Fibroblast of villous mesenchyme (primary cell): ENCODE data around the gene ZDHHC11. TPM values are rescaled to one million over a fixed set of nuclear protein-coding genes. Genes with fewer than 3 reads are reported as not detected.
"Not testable (repeated sequence)": the region's sequence is repeated elsewhere in the genome, so short reads cannot be mapped to it uniquely, and the experiment has no call there.

ENCODE experiments used
- DNase-seq: peaks from one replicate; pipeline ENCODE4 v3.0.0-alpha.2; 2010; ENCODE audit warnings: low read depth
- H3K4me3 ChIP-seq: 2 replicates; pipeline ENCODE4 v1.5.1; 2011; ENCODE audit warnings: low read depth, mild to moderate bottlenecking, low read length
- total RNA-seq: library from RNA; depleted of rRNA; stranded (reverse); fragments of >200 nt; gene quantifications from 2 replicates; pipeline ENCODE4 v1.2.3, GENCODE V29; 2012
- TF ChIP-seq, protein P1 (sequence below): IDR thresholded peaks from 2 replicates; pipeline ENCODE4 v1.5.1; 2012; ENCODE audit warnings: low read depth, mild to moderate bottlenecking, low read length; ENCODE audit not compliant: insufficient read depth

Gene ZDHHC11
- total RNA-seq, 1 donor: 0.86 TPM

- TF ChIP-seq, protein P1, sequence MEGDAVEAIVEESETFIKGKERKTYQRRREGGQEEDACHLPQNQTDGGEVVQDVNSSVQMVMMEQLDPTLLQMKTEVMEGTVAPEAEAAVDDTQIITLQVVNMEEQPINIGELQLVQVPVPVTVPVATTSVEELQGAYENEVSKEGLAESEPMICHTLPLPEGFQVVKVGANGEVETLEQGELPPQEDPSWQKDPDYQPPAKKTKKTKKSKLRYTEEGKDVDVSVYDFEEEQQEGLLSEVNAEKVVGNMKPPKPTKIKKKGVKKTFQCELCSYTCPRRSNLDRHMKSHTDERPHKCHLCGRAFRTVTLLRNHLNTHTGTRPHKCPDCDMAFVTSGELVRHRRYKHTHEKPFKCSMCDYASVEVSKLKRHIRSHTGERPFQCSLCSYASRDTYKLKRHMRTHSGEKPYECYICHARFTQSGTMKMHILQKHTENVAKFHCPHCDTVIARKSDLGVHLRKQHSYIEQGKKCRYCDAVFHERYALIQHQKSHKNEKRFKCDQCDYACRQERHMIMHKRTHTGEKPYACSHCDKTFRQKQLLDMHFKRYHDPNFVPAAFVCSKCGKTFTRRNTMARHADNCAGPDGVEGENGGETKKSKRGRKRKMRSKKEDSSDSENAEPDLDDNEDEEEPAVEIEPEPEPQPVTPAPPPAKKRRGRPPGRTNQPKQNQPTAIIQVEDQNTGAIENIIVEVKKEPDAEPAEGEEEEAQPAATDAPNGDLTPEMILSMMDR: no peak
- no peak overlapping the region for H3K4me3 ChIP-seq
- DNase-seq: no peak
Measured at GRCh38 chr5:821504-821903, 29.3 kb downstream of the ZDHHC11 start.

GRCh38 chr5:820245-820644 lies 30.5 kb downstream of the ZDHHC11 start:
- H3K4me3 ChIP-seq: no peak overlapping the region
- DNase-seq: no peak
- TF ChIP-seq, protein P1: no peak

DNA sequence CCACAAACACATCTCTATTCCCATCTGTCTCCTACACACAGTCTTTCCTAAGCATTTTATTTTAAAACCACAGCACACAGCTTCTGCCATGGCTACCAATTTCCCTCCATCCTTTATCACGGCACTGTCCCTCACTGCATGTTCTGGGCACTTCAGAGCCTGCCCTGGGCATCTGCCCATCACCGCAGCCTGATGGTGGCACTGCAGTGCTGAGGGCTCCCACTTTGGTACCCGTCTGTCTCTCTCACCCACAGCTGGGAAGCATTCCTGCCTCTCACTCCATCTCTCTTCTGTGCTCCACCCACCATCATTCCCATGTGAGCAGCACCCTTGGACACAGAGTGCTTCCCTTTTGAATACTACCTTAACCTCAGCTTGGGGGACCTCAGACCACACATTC lies 31.7 kb downstream of the ZDHHC11 start:
- H3K4me3 ChIP-seq: no peak overlapping the region
- TF ChIP-seq, protein P1: no peak
- no peak for DNase-seq

GRCh38 chr5:816176-816575 lies 34.6 kb downstream of the ZDHHC11 start:
- H3K4me3 ChIP-seq: no peak overlapping the region
- TF ChIP-seq, protein P1: no peak
- no peak for DNase-seq

- TF ChIP-seq, protein P1: no peak
- no peak overlapping the region for H3K4me3 ChIP-seq
- no peak for DNase-seq
Measured at GRCh38 chr5:815449-815848, 35.3 kb downstream of the ZDHHC11 start.

DNA sequence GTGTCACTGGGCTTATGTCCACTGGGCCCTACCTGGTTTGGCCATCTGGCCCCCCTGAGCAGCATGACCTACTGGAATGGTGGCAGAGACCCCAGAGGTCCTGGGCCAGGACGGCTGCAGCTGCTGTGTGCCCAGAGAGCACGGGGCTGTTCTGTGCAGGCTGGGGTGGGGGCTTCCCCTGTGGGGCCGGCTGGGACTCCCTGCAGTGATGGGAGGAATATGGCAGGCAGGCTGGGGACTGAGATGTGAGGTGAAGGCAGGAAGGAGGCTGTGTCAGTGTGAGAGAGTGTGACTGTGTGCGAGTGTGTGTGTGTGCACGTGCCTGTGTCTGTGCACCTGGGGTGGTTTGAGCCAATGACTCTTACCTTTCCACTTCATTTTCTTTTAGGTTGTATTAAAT lies 37.2 kb downstream of the ZDHHC11 start:
- H3K4me3 ChIP-seq, DNase-seq: not testable (repeated sequence)

DNA sequence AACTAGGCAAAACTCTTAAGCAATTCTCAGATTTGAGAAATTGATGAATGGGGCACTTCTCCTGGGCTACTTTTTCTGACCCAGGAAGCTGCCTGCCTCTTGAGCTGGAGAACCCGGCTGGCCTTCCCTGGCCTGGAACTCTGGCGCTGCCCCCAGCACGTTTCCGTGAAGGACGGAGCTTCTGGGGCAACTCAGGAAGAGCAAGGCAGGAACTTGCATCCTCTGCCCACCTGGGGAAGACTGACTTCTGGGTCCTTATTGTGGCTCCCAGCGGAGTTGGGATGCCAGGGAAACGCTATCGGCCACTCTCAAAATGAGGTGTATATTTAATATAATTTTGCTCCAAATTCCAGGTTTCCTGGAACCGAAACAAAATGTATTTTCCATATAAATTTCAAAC lies 39.4 kb downstream of the ZDHHC11 start:
- DNase-seq, H3K4me3 ChIP-seq: not testable (repeated sequence)

- DNase-seq, H3K4me3 ChIP-seq: not testable (repeated sequence)
Measured at GRCh38 chr5:807719-808514, 42.9 kb downstream of the ZDHHC11 start.

GRCh38 chr5:801472-801871 lies 49.3 kb downstream of the ZDHHC11 start:
- DNase-seq: no peak
- no peak overlapping the region for H3K4me3 ChIP-seq
- TF ChIP-seq, protein P1: no peak

GRCh38 chr5:801055-801454 lies 49.7 kb downstream of the ZDHHC11 start:
- H3K4me3 ChIP-seq: not testable (repeated sequence)
- DNase-seq: peak; percentile 19

DNA sequence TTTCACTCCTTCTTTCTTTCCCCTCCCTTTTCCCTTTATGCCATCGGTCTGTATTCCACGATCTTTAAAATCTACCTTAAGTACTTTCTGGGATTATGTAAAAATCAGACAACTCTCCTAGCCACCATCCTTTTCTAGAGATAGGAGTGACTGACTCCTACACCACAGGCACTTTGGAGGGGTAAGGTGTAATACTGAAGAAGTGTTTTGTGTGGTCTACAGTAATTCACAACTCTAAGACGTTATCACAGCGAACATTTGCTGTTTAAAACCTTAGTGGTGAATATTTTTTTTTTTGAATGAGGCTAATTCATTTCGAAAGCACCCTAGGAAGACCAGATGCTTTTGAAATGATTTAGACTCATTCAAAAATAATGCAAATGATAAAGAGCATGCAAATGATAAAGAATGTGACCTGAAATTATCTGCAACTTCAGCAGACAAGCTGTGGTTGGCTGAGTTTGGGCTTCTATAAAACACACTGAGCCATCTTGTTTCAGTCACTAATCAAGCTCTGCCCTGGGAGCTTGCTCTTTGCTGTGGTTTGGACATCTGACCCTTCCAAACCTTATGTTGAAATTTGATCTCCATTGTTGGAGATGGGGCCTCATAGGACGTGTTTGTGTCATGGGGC lies 52.2 kb downstream of the ZDHHC11 start:
- H3K4me3 ChIP-seq, DNase-seq: not testable (repeated sequence)

GRCh38 chr5:797986-798385 lies 52.8 kb downstream of the ZDHHC11 start:
- not testable (repeated sequence) for DNase-seq, H3K4me3 ChIP-seq
